ENCODE data around the gene NAALADL1.

NAALADL1 gene

GRCh38 chr11:65036931-65037330, 21.4 kb downstream of the NAALADL1 start:
- Histone ChIP-seq H4K8ac (ENCODE audit: low read depth, low read length) (no peak overlapping the region), H3K18ac (ENCODE audit: low read length) (no peak overlapping the region), H3K23ac (ENCODE audit: low read length) (no peak overlapping the region), H3K27ac (ENCODE audit: low read depth, low read length) (no peak overlapping the region), H3K14ac (ENCODE audit: low read length) (no peak overlapping the region), H3K36me3 (ENCODE audit: control insufficient read depth in 1 of 2, insufficient read depth in 2 of 2, low read length in 2 of 2) (peaks cover 29 to 30% of the 10 kb centered on the region in 2 experiments), H3K4ac (ENCODE audit: low read depth, low read length) (no peak overlapping the region), H3K4me2 (ENCODE audit: low read length) (no peak overlapping the region), H2BK12ac (ENCODE audit: low read length) (no peak overlapping the region), H2BK120ac (ENCODE audit: insufficient read depth, low read length, poor library complexity) (no peak overlapping the region), H3K9ac (ENCODE audit: low read length) (no peak overlapping the region), H3K9me3 (ENCODE audit: insufficient read depth, low read depth, low read length) (no peaks in the 10 kb centered on the region), H3K27me3 (ENCODE audit: insufficient read depth, low read length) (no peaks in the 10 kb centered on the region), H3K4me1 (ENCODE audit: control insufficient read depth in 1 of 2, insufficient read depth in 2 of 2, low read length in 2 of 2) (peaks cover 2 to 3% of the 10 kb centered on the region in 2 experiments), H2BK5ac (ENCODE audit: low read depth, low read length, poor library complexity) (no peak overlapping the region), H3K79me1 (ENCODE audit: low read length) (peaks cover 9% of the 10 kb centered on the region), H2AK5ac (ENCODE audit: low read length) (no peak overlapping the region), H4K12ac (ENCODE audit: low read depth, low read length) (no peak overlapping the region), H3K4me3 (ENCODE audit: low read depth, low read length) (no peak overlapping the region), H3K79me2 (ENCODE audit: control insufficient read depth, insufficient read depth, low read length, poor library complexity) (peaks cover 9% of the 10 kb centered on the region), H4K91ac (ENCODE audit: low read depth, low read length) (no peak overlapping the region), H2AFZ (ENCODE audit: insufficient read depth, low read length, poor library complexity) (no peak overlapping the region)
- whole genome bisulfite sequencing (ENCODE audit: extremely low coverage, insufficient coverage, insufficient read length): no CpG with 5 or more reads among the region's 6 CpGs
- DNase-seq: no peak

GRCh38 chr11:65035579-65035978, 22.8 kb downstream of the NAALADL1 start:
- H3K4me1 ChIP-seq (ENCODE audit: control insufficient read depth in 1 of 2, insufficient read depth in 2 of 2, low read length in 2 of 2): no peaks in the 10 kb centered on the region
- H4K91ac ChIP-seq (ENCODE audit: low read depth, low read length): no peak overlapping the region

GRCh38 chr11:65034423-65034822, 23.9 kb downstream of the NAALADL1 start:
- Histone ChIP-seq H4K91ac (ENCODE audit: low read depth, low read length) (no peak overlapping the region), H4K12ac (ENCODE audit: low read depth, low read length) (no peak overlapping the region), H2BK5ac (ENCODE audit: low read depth, low read length, poor library complexity) (no peak overlapping the region), H3K27ac (ENCODE audit: low read depth, low read length) (no peak overlapping the region), H3K4me2 (ENCODE audit: low read length) (no peak overlapping the region), H3K4ac (ENCODE audit: low read depth, low read length) (no peak overlapping the region), H3K4me1 (ENCODE audit: control insufficient read depth in 1 of 2, insufficient read depth in 2 of 2, low read length in 2 of 2) (no peaks in the 10 kb centered on the region), H3K9ac (ENCODE audit: low read length) (no peak overlapping the region), H3K79me1 (ENCODE audit: low read length) (no peaks in the 10 kb centered on the region), H4K8ac (ENCODE audit: low read depth, low read length) (no peak overlapping the region), H3K9me3 (ENCODE audit: insufficient read depth, low read depth, low read length) (no peaks in the 10 kb centered on the region), H2AFZ (ENCODE audit: insufficient read depth, low read length, poor library complexity) (no peak overlapping the region), H3K79me2 (ENCODE audit: control insufficient read depth, insufficient read depth, low read length, poor library complexity) (no peaks in the 10 kb centered on the region), H2BK120ac (ENCODE audit: insufficient read depth, low read length, poor library complexity) (no peak overlapping the region), H2BK12ac (ENCODE audit: low read length) (no peak overlapping the region), H3K23ac (ENCODE audit: low read length) (no peak overlapping the region), H3K18ac (ENCODE audit: low read length) (no peak overlapping the region), H3K27me3 (ENCODE audit: insufficient read depth, low read length) (no peaks in the 10 kb centered on the region), H3K14ac (ENCODE audit: low read length) (no peak overlapping the region), H3K4me3 (ENCODE audit: low read depth, low read length) (no peak overlapping the region), H2AK5ac (ENCODE audit: low read length) (no peak overlapping the region), H3K36me3 (ENCODE audit: control insufficient read depth in 1 of 2, insufficient read depth in 2 of 2, low read length in 2 of 2) (peaks cover 26 to 27% of the 10 kb centered on the region in 2 experiments)
- no peak for DNase-seq
- WGBS (ENCODE audit: extremely low coverage, insufficient coverage, insufficient read length): no CpG with 5 or more reads among the region's 2 CpGs

More at GRCh38 chr11:65035579-65035978, 22.8 kb downstream of the NAALADL1 start:
- Histone ChIP-seq H3K9me3 (ENCODE audit: insufficient read depth, low read depth, low read length) (no peaks in the 10 kb centered on the region), H3K27me3 (ENCODE audit: insufficient read depth, low read length) (no peaks in the 10 kb centered on the region), H2BK120ac (ENCODE audit: insufficient read depth, low read length, poor library complexity) (no peak overlapping the region), H2BK12ac (ENCODE audit: low read length) (no peak overlapping the region), H3K4me3 (ENCODE audit: low read depth, low read length) (no peak overlapping the region), H3K36me3 (ENCODE audit: control insufficient read depth in 1 of 2, insufficient read depth in 2 of 2, low read length in 2 of 2) (peaks cover 29 to 30% of the 10 kb centered on the region in 2 experiments), H2BK5ac (ENCODE audit: low read depth, low read length, poor library complexity) (no peak overlapping the region), H3K79me2 (ENCODE audit: control insufficient read depth, insufficient read depth, low read length, poor library complexity) (no peaks in the 10 kb centered on the region), H3K23ac (ENCODE audit: low read length) (no peak overlapping the region), H4K8ac (ENCODE audit: low read depth, low read length) (no peak overlapping the region), H3K4ac (ENCODE audit: low read depth, low read length) (no peak overlapping the region), H2AK5ac (ENCODE audit: low read length) (no peak overlapping the region), H4K12ac (ENCODE audit: low read depth, low read length) (no peak overlapping the region), H3K18ac (ENCODE audit: low read length) (no peak overlapping the region), H3K79me1 (ENCODE audit: low read length) (no peaks in the 10 kb centered on the region), H3K4me2 (ENCODE audit: low read length) (no peak overlapping the region), H2AFZ (ENCODE audit: insufficient read depth, low read length, poor library complexity) (no peak overlapping the region), H3K9ac (ENCODE audit: low read length) (peak overlapping the region; percentile 14), H3K14ac (ENCODE audit: low read length) (no peak overlapping the region), H3K27ac (ENCODE audit: low read depth, low read length) (no peak overlapping the region)
- DNase-seq: no peak
- WGBS (ENCODE audit: extremely low coverage, insufficient coverage, insufficient read length): no CpG with 5 or more reads among the region's 11 CpGs

GRCh38 chr11:65032216-65032615, 26.1 kb downstream of the NAALADL1 start:
- no peak overlapping the region for H3K4me3 ChIP-seq (ENCODE audit: low read depth, low read length)
- no peak overlapping the region for H3K27ac ChIP-seq (ENCODE audit: low read depth, low read length)
- H2AK5ac ChIP-seq (ENCODE audit: low read length): no peak overlapping the region
- no peak overlapping the region for H3K23ac ChIP-seq (ENCODE audit: low read length)
- H2BK5ac ChIP-seq (ENCODE audit: low read depth, low read length, poor library complexity): no peak overlapping the region
- H3K27me3 ChIP-seq (ENCODE audit: insufficient read depth, low read length): no peaks in the 10 kb centered on the region
- H3K9ac ChIP-seq (ENCODE audit: low read length): no peak overlapping the region
- no peak overlapping the region for H4K8ac ChIP-seq (ENCODE audit: low read depth, low read length)
- H2BK120ac ChIP-seq (ENCODE audit: insufficient read depth, low read length, poor library complexity): no peak overlapping the region
- H3K79me1 ChIP-seq (ENCODE audit: low read length): peaks cover 3% of the 10 kb centered on the region
- H3K4me2 ChIP-seq (ENCODE audit: low read length): no peak overlapping the region
- DNase-seq: no peak
- H3K36me3 ChIP-seq (ENCODE audit: control insufficient read depth in 1 of 2, insufficient read depth in 2 of 2, low read length in 2 of 2): peaks cover 17 to 22% of the 10 kb centered on the region in 2 experiments
- no CpG with 5 or more reads among the region's 13 CpGs for WGBS (ENCODE audit: extremely low coverage, insufficient coverage, insufficient read length)
- H3K4me1 ChIP-seq (ENCODE audit: control insufficient read depth in 1 of 2, insufficient read depth in 2 of 2, low read length in 2 of 2): no peaks in the 10 kb centered on the region
- H3K18ac ChIP-seq (ENCODE audit: low read length): no peak overlapping the region
- no peaks in the 10 kb centered on the region for H3K9me3 ChIP-seq (ENCODE audit: insufficient read depth, low read depth, low read length)
- H2BK12ac ChIP-seq (ENCODE audit: low read length): no peak overlapping the region
- H4K12ac ChIP-seq (ENCODE audit: low read depth, low read length): no peak overlapping the region
- H4K91ac ChIP-seq (ENCODE audit: low read depth, low read length): no peak overlapping the region
- no peak overlapping the region for H3K4ac ChIP-seq (ENCODE audit: low read depth, low read length)
- H3K14ac ChIP-seq (ENCODE audit: low read length): no peak overlapping the region
- H2AFZ ChIP-seq (ENCODE audit: insufficient read depth, low read length, poor library complexity): no peak overlapping the region
- H3K79me2 ChIP-seq (ENCODE audit: control insufficient read depth, insufficient read depth, low read length, poor library complexity): no peaks in the 10 kb centered on the region

Measured in trophoblast cell (in vitro differentiated cells and primary cell).